Erythroblast (primary cell): Measurements from ENCODE around the gene ANKRD29.
A peak's percentile ranks its signal among the peaks of the same experiment; 100 is the strongest.

Experiments used
- DNase-seq, 2 experiments: peaks; one replicate each; lab custom pipeline; 2025; lab: John Stamatoyannopoulos, UW
- GATA1 ChIP-seq: IDR thresholded peaks from 2 replicates; pipeline ENCODE4 v1.6.1; 2011; ENCODE audit warnings: low read depth, mild to moderate bottlenecking, control low read depth, low read length, moderate library complexity
- POLR2A ChIP-seq: IDR thresholded peaks from 2 replicates; pipeline ENCODE4 v1.6.1; 2011; ENCODE audit warnings: mild to moderate bottlenecking, low read length

Gene ANKRD29

DNA sequence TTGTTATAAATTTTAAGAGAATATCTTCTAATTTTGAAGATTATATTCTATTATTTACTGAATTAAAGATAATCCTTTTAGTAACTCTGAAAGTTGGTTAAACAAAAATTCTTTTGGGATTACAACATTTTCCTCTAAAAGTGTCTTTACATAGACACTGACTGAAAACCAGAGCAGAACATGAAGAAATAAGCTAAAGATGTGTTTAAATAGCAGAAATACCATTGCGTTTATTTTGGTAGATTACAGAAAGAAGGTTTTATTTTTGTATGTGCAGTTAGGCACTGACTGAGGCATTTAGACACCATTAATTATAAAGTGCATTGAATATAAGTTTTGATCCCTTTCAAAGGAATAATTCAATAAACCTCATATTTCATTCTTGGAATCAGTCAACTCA lies 62.9 kb downstream of the ANKRD29 start:
- TF ChIP-seq POLR2A (no peak), GATA1 (no peak)
- no peak for DNase-seq

DNA sequence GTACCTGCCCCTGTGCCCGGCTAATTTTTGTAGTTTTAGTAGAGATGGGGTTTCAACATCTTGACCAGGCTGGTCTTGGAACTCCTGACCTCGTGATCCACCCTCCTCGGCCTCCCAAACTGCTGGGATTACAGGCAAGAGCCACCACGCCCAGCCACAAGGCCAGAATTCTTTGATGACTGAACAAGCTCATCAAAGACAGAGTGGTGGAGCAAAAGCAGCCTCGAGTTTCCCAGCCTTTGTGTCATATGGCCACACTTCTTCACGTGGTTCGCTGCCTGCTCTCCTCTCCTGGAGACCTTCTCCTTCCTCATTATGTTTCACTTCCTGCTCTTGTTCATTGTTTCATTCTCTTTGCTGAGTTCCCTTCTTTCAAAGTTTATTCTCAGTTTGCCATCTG lies 66.5 kb downstream of the ANKRD29 start:
- no peak for DNase-seq

GRCh38 chr18:23595591-23595990 lies 67.1 kb downstream of the ANKRD29 start:
- TF ChIP-seq POLR2A, result no peak
- peak in 1 of 2 experiments; percentile 16 for DNase-seq

More for the DNA sequence above, 66.5 kb downstream of the ANKRD29 start:
- no peak for TF ChIP-seq POLR2A
- TF ChIP-seq GATA1, result no peak

- TF ChIP-seq POLR2A (no peak), GATA1 (no peak)
- no peak for DNase-seq
Measured at GRCh38 chr18:23593720-23594119, 69.0 kb downstream of the ANKRD29 start.

- TF ChIP-seq POLR2A (no peak), GATA1 (no peak)
- no peak for DNase-seq
Measured at GRCh38 chr18:23592911-23593310, 69.8 kb downstream of the ANKRD29 start.

- no peak for TF ChIP-seq GATA1
- no peak for TF ChIP-seq POLR2A
- no peak for DNase-seq
Measured at GRCh38 chr18:23591011-23591410, 71.7 kb downstream of the ANKRD29 start.

DNA sequence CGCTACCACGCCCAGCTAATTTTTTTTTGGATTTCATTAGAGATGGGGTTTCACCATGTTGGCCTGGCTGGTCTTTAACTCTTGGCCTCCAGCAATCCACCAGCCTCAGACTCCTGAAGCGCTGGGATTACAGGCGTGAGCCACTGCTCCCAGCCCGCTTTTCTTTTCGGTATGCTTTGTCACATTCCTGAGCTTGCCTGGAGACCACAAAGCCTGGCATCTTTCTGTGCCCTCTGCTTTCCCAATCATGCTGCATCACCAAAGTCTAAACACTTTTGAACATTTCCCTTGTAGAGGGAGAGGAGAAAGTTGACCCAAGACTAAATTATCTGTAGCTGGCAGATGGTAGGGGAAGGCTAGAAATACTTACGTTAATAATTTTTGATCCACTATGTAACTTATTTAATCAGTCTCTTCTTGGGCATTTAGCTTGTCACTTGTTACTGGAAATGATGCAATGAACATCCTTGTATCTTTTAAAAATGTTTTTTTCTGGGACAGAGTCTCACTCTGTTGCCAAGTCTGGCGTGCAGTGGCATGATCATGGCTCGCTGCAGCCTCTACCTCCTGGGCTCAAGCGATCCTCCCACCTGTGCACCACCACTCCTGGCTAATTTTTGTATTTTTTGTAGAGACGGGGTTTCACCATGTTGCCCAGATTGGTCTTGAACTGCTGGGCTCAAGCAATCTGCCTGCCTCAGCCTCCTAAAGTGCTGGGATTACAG lies 73.7 kb downstream of the ANKRD29 start:
- no peak for TF ChIP-seq POLR2A
- TF ChIP-seq GATA1, result no peak
- DNase-seq, result no peak

- no peak for TF ChIP-seq POLR2A
- TF ChIP-seq GATA1, result no peak
- DNase-seq, result no peak
Measured at GRCh38 chr18:23587220-23587642, 75.5 kb downstream of the ANKRD29 start.

DNA sequence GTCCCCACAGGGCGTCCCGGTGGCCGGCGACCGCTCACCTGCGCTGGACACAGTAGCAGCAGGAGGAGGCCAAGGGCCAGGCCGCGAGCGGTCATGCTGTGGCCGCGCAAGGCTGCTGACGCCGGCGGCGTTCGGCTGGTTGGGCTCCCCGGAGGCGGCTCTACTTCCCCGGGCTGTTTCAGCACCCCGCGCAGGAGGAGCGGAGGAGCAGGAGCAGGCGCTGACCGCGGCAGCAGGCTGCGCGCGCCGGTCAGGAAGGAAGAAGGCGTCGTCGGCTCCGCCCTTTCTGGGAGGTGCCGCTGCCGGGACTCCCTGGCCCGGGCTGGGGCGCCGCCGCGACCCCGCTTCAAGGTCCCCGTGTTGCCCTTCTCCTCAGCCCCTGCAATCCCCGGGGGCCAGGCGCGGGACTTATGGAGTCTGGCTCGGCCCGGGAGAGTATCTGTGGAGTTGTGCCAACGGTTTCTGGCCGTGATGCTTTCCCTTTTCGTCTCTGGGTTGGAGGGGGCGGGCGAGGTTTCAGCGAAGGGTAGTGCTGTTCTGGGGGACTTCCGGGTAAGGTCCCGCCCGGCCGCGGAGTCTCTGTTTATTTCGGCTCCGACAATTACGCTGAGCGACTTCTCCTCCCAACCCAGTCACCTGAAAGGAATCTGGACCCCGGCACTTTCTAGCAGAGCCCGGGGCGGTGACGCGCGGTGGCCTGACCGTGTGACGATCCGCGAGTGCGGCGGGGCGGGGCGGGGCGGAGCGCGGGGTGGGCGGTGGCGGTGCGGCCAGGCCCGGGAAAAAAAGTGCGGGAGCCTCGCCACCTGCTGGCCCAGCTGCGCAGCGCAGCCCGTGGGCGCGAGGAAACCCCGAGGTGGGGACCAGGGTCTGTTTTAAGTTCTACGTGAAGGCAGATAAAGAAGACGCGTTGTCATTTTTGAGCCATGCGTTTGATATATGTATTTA lies 76.2 kb downstream of the ANKRD29 start, which contains the start of gene NPC1:
TSS of gene NPC1 (minus strand) at position 258 of the 948 bp plus-strand sequence. CDS start at position 95, 163 bp downstream.
- peak; percentile 94 to 97 for DNase-seq
- TF ChIP-seq GATA1 (no peak), POLR2A (peak; percentile 97)

DNA sequence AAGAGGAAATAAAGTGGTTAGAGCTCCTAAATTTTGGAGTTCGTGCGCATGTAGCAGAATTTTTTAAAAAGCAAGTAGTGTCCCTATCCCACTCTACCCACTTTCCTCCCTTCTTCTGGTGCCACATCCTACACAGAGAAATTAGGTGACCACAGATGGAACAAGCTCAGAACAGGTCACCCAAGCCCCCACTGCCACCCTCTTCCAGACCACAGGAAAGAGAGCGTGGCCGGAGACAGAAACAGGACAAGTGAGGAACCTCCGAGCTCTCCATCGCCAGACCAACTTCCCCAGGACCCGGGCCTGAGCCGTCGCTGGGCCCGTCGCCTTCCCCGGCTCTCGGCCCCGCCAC lies 76.8 kb downstream of the ANKRD29 start:
- TF ChIP-seq GATA1, result no peak
- no peak for TF ChIP-seq POLR2A
- no peak for DNase-seq

DNA sequence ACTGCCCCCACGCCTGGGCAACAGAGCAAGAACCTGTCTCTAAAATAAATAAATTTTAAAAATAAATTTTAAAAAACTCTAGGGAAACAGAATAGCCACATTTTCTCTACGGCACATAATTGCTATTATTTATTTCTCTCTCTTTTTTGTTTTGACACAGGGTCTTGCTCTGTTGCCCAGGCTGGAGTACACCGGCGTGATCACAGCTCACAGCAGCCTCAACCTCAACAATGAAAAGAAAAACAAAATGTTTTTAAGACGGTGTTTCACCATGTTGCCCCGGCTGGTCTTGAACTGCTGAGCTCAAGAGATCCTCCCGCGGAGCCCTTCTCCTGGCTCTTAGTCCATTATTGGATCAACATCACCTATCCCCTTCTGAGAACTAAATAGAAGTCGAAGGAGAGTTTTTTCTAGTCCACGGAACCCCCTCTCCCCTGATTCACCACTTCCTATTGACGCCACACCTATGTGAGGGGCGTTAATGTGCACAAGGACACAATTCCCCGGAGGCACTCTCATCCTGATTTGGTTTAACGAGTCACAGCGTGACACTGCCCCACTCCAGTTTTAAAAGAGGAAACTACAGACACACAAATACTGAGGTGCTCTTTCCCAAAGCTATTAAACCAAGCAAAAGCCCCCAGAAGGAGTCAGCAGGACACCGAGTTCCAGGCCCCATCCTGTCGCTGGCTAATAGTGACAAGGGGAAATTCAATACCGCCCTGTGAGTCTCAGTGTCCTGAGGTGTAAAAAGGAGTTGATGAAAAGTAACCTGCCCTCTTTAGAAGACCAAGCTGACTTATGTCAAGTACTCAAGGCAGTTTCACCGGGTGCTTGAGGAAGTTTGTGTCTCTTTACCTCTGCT lies 77.5 kb downstream of the ANKRD29 start:
- no peak for TF ChIP-seq POLR2A
- no peak for TF ChIP-seq GATA1
- DNase-seq, result peak; percentile 42 to 63

- DNase-seq, result no peak
- TF ChIP-seq POLR2A (no peak), GATA1 (no peak)
Measured at GRCh38 chr18:23584019-23584983, 78.4 kb downstream of the ANKRD29 start.
